GM21447 (cell line): ENCODE results near the gene DPM3.

ENCODE experiments used
- ATAC-seq: cut with Tn5 transposase; IDR thresholded peaks from one replicate; pipeline ENCODE4 v1.9.1; 2021; ENCODE audit not compliant: unreplicated experiment

Gene DPM3

DNA sequence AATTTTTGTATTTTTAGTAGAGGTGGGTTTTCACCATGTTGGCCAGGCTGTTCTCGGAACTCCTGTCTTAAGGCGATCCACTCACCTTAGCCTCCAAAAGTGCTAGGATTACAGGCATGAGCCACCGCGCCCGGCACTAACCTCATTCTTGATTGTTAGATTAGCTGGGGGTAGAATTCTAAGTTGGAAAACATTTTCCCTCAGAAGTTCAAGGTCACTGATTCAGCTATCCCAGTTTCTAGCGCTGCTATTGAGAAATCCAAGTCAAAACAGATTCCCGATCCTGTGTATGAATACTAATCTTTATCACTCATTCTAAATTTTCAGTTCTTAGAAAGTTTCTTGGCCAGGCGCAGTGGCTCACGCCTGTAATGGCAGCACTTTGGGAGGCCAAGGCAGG is 37.0 kb downstream of the DPM3 start:
- ATAC-seq, result no peak

- ATAC-seq, result no peak
These were observed 41.0 kb downstream of the DPM3 start for GRCh38 chr1:155099331-155099730.

DNA sequence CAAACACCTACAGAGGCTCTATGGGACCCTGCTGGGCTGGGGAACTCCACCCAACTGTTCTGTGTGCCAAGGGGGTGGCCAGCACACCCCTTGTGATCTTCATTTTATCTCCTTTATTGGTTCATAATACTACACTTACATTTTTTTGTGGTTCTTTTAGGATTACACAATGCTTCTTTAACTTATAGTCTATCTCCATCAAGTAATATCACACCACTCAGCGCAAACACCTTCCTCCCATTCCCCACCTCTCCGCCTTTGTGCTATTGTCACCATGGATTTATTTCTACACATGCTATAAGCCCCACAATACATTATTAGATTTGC is 45.7 kb downstream of the DPM3 start:
- ATAC-seq, result no peak

DNA sequence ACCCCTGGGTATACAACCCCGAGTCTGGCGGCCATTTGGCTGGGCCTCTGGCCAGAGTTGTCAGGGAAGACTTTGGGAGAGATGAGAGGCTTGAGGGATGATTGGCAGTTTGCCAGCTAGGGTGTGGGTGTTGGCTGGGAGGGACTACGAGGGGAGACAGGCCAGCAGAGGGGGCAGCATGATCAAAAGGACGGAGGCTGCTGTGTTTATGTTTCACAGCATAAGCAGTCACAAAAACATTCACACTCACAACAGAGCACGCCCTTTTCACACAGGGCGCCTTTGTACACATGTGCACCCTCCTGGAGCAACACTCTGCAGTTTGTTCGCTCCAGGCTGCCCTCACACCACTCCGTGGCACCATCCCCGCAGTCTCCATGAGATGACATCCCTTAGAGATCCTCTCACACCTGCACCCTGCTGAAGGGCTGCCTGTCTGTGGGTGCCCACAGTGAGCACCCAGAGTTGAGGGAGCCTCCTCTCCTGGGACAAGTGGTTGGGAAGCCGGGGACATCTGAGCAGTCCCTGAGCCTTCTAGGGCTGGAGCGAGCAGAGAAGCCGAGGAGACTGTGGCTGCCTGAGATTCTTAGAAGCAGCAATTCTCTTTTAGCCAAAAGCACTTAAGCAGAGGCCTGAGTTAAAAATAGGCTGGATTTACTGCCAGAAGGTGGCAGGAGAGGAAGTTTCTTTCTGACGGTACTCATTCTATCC is 46.3 kb downstream of the DPM3 start:
- ATAC-seq, result no peak

DNA sequence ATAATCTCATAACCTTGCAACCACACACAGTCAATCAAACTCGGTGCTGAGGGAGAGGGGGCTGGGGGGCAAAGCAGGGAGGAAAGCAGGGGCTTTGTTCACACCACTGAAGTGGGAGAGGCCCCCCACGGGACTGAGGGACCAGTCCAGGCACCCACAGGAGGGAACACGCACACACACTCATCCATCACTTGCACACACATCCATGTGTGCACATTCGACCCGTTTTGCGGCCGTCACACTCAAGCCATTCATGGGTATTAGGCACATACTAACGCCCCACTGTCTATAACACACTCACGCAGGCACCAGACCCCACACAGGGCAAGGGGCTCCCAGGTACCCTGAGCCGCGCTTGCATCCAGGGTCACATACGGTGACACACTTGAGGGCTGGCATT is 47.7 kb downstream of the DPM3 start:
- no peak for ATAC-seq

DNA sequence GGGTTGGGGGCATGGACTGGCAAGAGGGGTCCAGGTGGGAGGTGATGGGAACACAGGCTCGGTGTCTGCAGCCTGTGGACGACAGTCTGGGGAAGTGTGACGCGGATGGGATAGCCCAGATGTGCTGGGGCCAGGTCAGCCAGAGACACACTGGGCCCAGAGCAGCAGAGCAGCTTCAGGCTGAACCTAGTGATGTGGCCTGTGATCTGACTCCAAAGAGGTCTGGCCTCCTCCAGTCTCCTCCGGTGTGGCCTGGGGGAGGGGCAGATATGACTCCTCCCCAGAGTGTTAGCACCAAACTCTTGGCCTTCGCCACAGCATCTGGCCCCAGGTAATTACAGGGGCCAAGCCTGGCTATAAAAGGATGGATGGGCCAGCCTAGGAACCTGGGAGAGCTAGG is 48.2 kb downstream of the DPM3 start:
- no peak for ATAC-seq

- no peak for ATAC-seq
These were observed 49.0 kb downstream of the DPM3 start for GRCh38 chr1:155091071-155092051.
